Measurements from ENCODE around the gene PAIP2. TPM values are rescaled to one million over a fixed set of nuclear protein-coding genes. Genes with fewer than 3 reads are reported as not detected.

PAIP2 gene
- total and polyA plus RNA-seq, 7 donors = 70.7 to 146 (median 98.0) TPM

- Histone ChIP-seq H3K27me3 (no peaks in the 10 kb centered on the region), H3K36me3 (no peaks in the 10 kb centered on the region), H3K4me1 (peaks cover 0 to 84% (median 80%) of the 10 kb centered on the region in 4 donors), H3K27ac (peak overlapping the region in 2 of 4 donors; percentile 99 to 100), H3K9me3 (no peaks in the 10 kb centered on the region), H3K4me3 (no peak overlapping the region)
- no peak for DNase-seq
- intact Hi-C loops (cut with DNase I) = no loop called here
- TF ChIP-seq POLR2AphosphoS5 (IDR thresholded peaks at IDR 0.05) (no peak), EP300 (IDR thresholded peaks at IDR 0.05) (no peak), POLR2A (IDR thresholded peaks at IDR 0.05) (no peak)
- TF ChIP-seq, protein P1, sequence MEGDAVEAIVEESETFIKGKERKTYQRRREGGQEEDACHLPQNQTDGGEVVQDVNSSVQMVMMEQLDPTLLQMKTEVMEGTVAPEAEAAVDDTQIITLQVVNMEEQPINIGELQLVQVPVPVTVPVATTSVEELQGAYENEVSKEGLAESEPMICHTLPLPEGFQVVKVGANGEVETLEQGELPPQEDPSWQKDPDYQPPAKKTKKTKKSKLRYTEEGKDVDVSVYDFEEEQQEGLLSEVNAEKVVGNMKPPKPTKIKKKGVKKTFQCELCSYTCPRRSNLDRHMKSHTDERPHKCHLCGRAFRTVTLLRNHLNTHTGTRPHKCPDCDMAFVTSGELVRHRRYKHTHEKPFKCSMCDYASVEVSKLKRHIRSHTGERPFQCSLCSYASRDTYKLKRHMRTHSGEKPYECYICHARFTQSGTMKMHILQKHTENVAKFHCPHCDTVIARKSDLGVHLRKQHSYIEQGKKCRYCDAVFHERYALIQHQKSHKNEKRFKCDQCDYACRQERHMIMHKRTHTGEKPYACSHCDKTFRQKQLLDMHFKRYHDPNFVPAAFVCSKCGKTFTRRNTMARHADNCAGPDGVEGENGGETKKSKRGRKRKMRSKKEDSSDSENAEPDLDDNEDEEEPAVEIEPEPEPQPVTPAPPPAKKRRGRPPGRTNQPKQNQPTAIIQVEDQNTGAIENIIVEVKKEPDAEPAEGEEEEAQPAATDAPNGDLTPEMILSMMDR (IDR thresholded peaks at IDR 0.05) = no peak
- 73 to 84% methylated on average over 11 of the region's 11 CpGs for WGBS, 2 donors
Measured at GRCh38 chr5:139298242-139298641, 43.4 kb upstream of the PAIP2 start.

GRCh38 chr5:139299486-139299885 lies 42.2 kb upstream of the PAIP2 start:
- Histone ChIP-seq H3K4me3 (no peak overlapping the region), H3K27me3 (no peaks in the 10 kb centered on the region), H3K4me1 (peaks cover 0 to 96% (median 90%) of the 10 kb centered on the region in 4 donors), H3K27ac (peak overlapping the region in 1 of 4 donors; percentile 12), H3K9me3 (no peaks in the 10 kb centered on the region), H3K36me3 (no peaks in the 10 kb centered on the region)
- WGBS, 2 donors = 49 to 54% methylated on average over 4 of the region's 4 CpGs
- no peak for DNase-seq
- intact Hi-C loops (cut with DNase I) = no loop called here
- no peak for TF ChIP-seq POLR2A (IDR thresholded peaks at IDR 0.05)
- no peak for TF ChIP-seq EP300 (IDR thresholded peaks at IDR 0.05)
- TF ChIP-seq POLR2AphosphoS5 (IDR thresholded peaks at IDR 0.05) = no peak
- TF ChIP-seq, protein P1 (IDR thresholded peaks at IDR 0.05) = no peak

DNA sequence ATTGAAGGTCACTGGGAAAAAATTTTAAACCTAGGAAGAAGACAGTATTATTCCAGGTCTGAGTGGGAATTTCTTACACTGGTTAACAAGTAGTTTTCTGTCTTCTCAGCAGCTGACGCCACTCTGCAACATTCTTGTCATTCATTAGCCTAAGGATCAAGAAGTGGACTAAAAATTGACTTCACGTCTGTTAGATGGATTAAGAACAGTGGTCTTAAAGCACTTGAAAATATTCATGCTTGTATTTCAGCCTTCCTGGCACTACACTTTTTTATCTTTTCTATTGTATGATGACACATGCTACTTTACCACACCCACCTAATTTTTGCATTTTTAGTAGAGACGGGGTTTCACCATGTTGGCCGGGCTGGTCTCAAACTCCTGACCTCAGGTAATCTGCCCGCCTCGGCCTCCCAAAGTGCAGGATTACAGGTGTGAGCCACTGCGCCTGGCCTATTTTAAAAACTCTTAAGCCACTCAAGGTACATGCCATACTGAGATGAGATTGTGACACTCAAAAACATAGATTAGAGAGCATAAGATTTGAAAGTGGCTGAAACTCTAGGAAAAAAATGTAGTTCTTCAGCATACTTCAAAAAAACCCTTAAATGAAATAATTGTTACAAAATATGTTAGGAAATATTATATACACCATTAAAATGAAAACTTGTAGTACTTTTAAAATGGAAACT lies 39.7 kb upstream of the PAIP2 start:
- H3K4me1 ChIP-seq = peaks cover 0 to 100% (median 96%) of the 10 kb centered on the region in 4 donors
- intact Hi-C loops (cut with DNase I) = no loop called here

GRCh38 chr5:139304391-139305324 lies 37.0 kb upstream of the PAIP2 start:
- Histone ChIP-seq H3K36me3 (no peaks in the 10 kb centered on the region), H3K4me3 (no peak overlapping the region), H3K27me3 (no peaks in the 10 kb centered on the region), H3K4me1 (peaks cover 0 to 100% (median 92%) of the 10 kb centered on the region in 4 donors), H3K9me3 (no peaks in the 10 kb centered on the region), H3K27ac (peak overlapping the region in 1 of 4 donors; percentile 0)
- 30 to 52% methylated on average over 3 of the region's 3 CpGs for WGBS, 2 donors
- no peak for DNase-seq
- intact Hi-C loops (cut with DNase I) = no loop called here
- TF ChIP-seq EP300 (IDR thresholded peaks at IDR 0.05) = no peak
- TF ChIP-seq, protein P1 (IDR thresholded peaks at IDR 0.05) = no peak
- TF ChIP-seq POLR2A (IDR thresholded peaks at IDR 0.05) = no peak
- no peak for TF ChIP-seq POLR2AphosphoS5 (IDR thresholded peaks at IDR 0.05)

More for the DNA sequence above, 39.7 kb upstream of the PAIP2 start:
- Histone ChIP-seq H3K36me3 (no peaks in the 10 kb centered on the region), H3K27ac (peak overlapping the region in 1 of 4 donors; percentile 28), H3K27me3 (no peaks in the 10 kb centered on the region), H3K4me3 (no peak overlapping the region), H3K9me3 (no peaks in the 10 kb centered on the region)
- DNase-seq = no peak
- WGBS, 2 donors = 59 to 71% methylated on average over 7 of the region's 7 CpGs
- no peak for TF ChIP-seq POLR2A (IDR thresholded peaks at IDR 0.05)
- TF ChIP-seq, protein P1 (IDR thresholded peaks at IDR 0.05) = no peak
- TF ChIP-seq POLR2AphosphoS5 (IDR thresholded peaks at IDR 0.05) = no peak
- no peak for TF ChIP-seq EP300 (IDR thresholded peaks at IDR 0.05)
